PC-9 (cell line): Measurements from ENCODE around the gene HBS1L. TPM values are rescaled to one million over a fixed set of nuclear protein-coding genes. Genes with fewer than 3 reads are reported as not detected.

Source experiments
- BruUV-seq: library from RNA; stranded (reverse); fragments of 400-500 nt; replicated peaks from 2 replicates; lab custom pipeline; 2021; lab: Mats Ljungman, UMichigan
- CTCF ChIA-PET: fragments of 300-600 bp; sonication (Branson Sonifier 250); formaldehyde crosslinking; loops from one replicate; lab custom pipeline; 2022; ENCODE audit warnings: antibody characterized with exemption; lab: Charles Lee
- POLR2A ChIA-PET: fragments of 300-600 bp; sonication (Branson Sonifier 250); formaldehyde crosslinking; loops from one replicate; lab custom pipeline; 2022; ENCODE audit warnings: antibody characterized with exemption; ENCODE audit not compliant: unreplicated experiment; lab: Charles Lee
- DNase-seq, 2 experiments: peaks; one replicate each; pipeline versions ENCODE4 v3.0.0 to v3.0.0-alpha.2; 2015 to 2022; ENCODE audit warnings: mixed read lengths in 1 of 2
- H2AFZ ChIP-seq: fragments of 200-600 bp; sonication (generic); 2 replicates; pipeline ENCODE4 v1.8.1; 2017; ENCODE audit warnings: antibody characterized with exemption
- H3F3A ChIP-seq: fragments of 200-600 bp; sonication (generic); 2 replicates; pipeline ENCODE4 v1.8.1; 2017; ENCODE audit warnings: antibody characterized with exemption, mild to moderate bottlenecking, low read depth; ENCODE audit not compliant: insufficient read depth
- H3K27ac ChIP-seq: fragments of 200-600 bp; sonication (generic); 2 replicates; pipeline ENCODE4 v1.6.1; 2016; ENCODE audit warnings: mixed run types
- H3K27me3 ChIP-seq: fragments of 200-600 bp; sonication (generic); 2 replicates; pipeline ENCODE4 v1.6.1; 2016; ENCODE audit warnings: low read depth, mixed run types; ENCODE audit not compliant: insufficient read depth
- H3K36me3 ChIP-seq: fragments of 200-600 bp; sonication (generic); 2 replicates; pipeline ENCODE4 v1.6.1; 2016; ENCODE audit warnings: low read depth, mixed run types
- H3K4me1 ChIP-seq: fragments of 200-600 bp; sonication (generic); replicated peaks from 2 replicates; pipeline ENCODE4 v1.6.1; 2016; ENCODE audit warnings: mixed run types; ENCODE audit not compliant: insufficient read depth
- H3K4me2 ChIP-seq: fragments of 200-600 bp; sonication (generic); 2 replicates; pipeline ENCODE4 v1.6.1; 2017; ENCODE audit warnings: mixed run types
- H3K4me3 ChIP-seq: fragments of 200-600 bp; sonication (generic); 2 replicates; pipeline ENCODE4 v1.6.1; 2016; ENCODE audit warnings: mixed run types
- H3K79me2 ChIP-seq: fragments of 200-600 bp; sonication (generic); 2 replicates; pipeline ENCODE4 v1.6.1; 2017; ENCODE audit warnings: low read depth, mixed run types
- H3K9me2 ChIP-seq: fragments of 200-600 bp; sonication (generic); 2 replicates; pipeline ENCODE4 v1.8.1; 2017; ENCODE audit warnings: mild to moderate bottlenecking; ENCODE audit not compliant: insufficient read depth
- H3K9me3 ChIP-seq: fragments of 200-600 bp; sonication (generic); 2 replicates; pipeline ENCODE4 v1.8.1; 2016; ENCODE audit warnings: low read depth; ENCODE audit not compliant: insufficient read depth
- H4K20me1 ChIP-seq: fragments of 200-600 bp; sonication (generic); 2 replicates; pipeline ENCODE4 v1.8.1; 2017; ENCODE audit not compliant: insufficient read depth
- CTCF ChIP-seq: fragments of 200-600 bp; sonication (generic); conservative IDR thresholded peaks from 2 replicates; pipeline ENCODE4 v1.6.1; 2017; ENCODE audit warnings: mixed run types, antibody characterized with exemption, mild to moderate bottlenecking, moderate library complexity
- EZH2 ChIP-seq: fragments of 200-600 bp; sonication (generic); IDR thresholded peaks from 2 replicates; pipeline ENCODE4 v1.8.0; 2017; ENCODE audit warnings: antibody characterized with exemption, low read depth
- intact Hi-C: fragments of 100-400 bp; cut with micrococcal nuclease; formaldehyde crosslinking; loops from one replicate; pipeline ENCODE4 v1.10.0; 2022; ENCODE audit not compliant: unreplicated experiment
- total RNA-seq: library from RNA; stranded (reverse); gene quantifications from 2 replicates; pipeline ENCODE4 v1.2.3, GENCODE V29; 2021

Gene HBS1L
- total RNA-seq, 1 experiment from 2014 or later, result 84.4 TPM

- no peaks in the 10 kb centered on the region for H3K9me3 ChIP-seq
- no peak overlapping the region for H3K4me2 ChIP-seq
- H3K27ac ChIP-seq, result no peak overlapping the region
- peaks cover 26% of the 10 kb centered on the region for H3K36me3 ChIP-seq
- no TSS peak for BruUV-seq
- H3F3A ChIP-seq, result no peaks in the 10 kb centered on the region
- no peak for DNase-seq
- intact Hi-C loops, result no loop called here
- no peaks in the 10 kb centered on the region for H3K27me3 ChIP-seq
- no peak overlapping the region for H3K4me3 ChIP-seq
- no peak overlapping the region for H2AFZ ChIP-seq
- ChIA-PET CTCF (no interaction called here), POLR2A (no interaction called here)
- no peaks in the 10 kb centered on the region for H3K9me2 ChIP-seq
- H4K20me1 ChIP-seq, result peaks cover 72% of the 10 kb centered on the region
- TF ChIP-seq EZH2, result no peak
- TF ChIP-seq CTCF, result no peak
- peaks cover 85% of the 10 kb centered on the region for H3K79me2 ChIP-seq
- no peaks in the 10 kb centered on the region for H3K4me1 ChIP-seq
These were observed 10.0 kb downstream of the HBS1L start for GRCh38 chr6:135044639-135045038.

- Histone ChIP-seq H3K4me3 (no peak overlapping the region), H3K4me2 (no peak overlapping the region), H3K27me3 (no peaks in the 10 kb centered on the region), H3K4me1 (no peaks in the 10 kb centered on the region), H3K79me2 (peaks cover 79% of the 10 kb centered on the region), H3K27ac (no peak overlapping the region), H3K36me3 (peaks cover 30% of the 10 kb centered on the region), H3K9me2 (no peaks in the 10 kb centered on the region), H2AFZ (no peak overlapping the region), H4K20me1 (peaks cover 76% of the 10 kb centered on the region), H3F3A (no peaks in the 10 kb centered on the region), H3K9me3 (no peaks in the 10 kb centered on the region)
- ChIA-PET POLR2A (interaction anchor here (0.6 kb wide), 1 partner anchor 986 kb away, joined by 5 read pairs; no protein-coding TSS in a partner anchor), CTCF (no interaction called here)
- DNase-seq, result no peak
- intact Hi-C loops, result no loop called here
- no TSS peak for BruUV-seq
- TF ChIP-seq EZH2 (no peak), CTCF (no peak)
These were observed 10.8 kb downstream of the HBS1L start for GRCh38 chr6:135043846-135044245.

GRCh38 chr6:135043364-135043763 is 11.3 kb downstream of the HBS1L start:
- CTCF ChIA-PET, result no interaction called here
- intact Hi-C loops, result no loop called here
- Histone ChIP-seq H3K9me3 (no peaks in the 10 kb centered on the region), H3K36me3 (peaks cover 33% of the 10 kb centered on the region), H3K4me1 (no peaks in the 10 kb centered on the region), H3K4me3 (no peak overlapping the region), H3K4me2 (no peak overlapping the region), H3K27me3 (no peaks in the 10 kb centered on the region), H3K27ac (no peak overlapping the region), H2AFZ (no peak overlapping the region), H4K20me1 (peaks cover 71% of the 10 kb centered on the region), H3F3A (0 out of 2 replicates have a peak, but pooled peaks cover 2% of the 10 kb centered on the region), H3K9me2 (no peaks in the 10 kb centered on the region), H3K79me2 (peaks cover 75% of the 10 kb centered on the region)
- TF ChIP-seq CTCF (no peak), EZH2 (no peak)
- POLR2A ChIA-PET, result interaction anchor here (0.6 kb wide), 1 partner anchor 986 kb away, joined by 5 read pairs; no protein-coding TSS in a partner anchor
- no TSS peak for BruUV-seq
- DNase-seq, result no peak
